CD4-positive, alpha-beta memory T cell (primary cell): ENCODE data around the gene TPGS1. TPM values are rescaled to one million over a fixed set of nuclear protein-coding genes. Genes with fewer than 3 reads are reported as not detected.

Experiments
- CTCF ChIA-PET: fragments of 350-600 bp; sonication (Branson Sonifier 250); formaldehyde crosslinking; loops from one replicate; lab custom pipeline; 2021; ENCODE audit warnings: inconsistent platforms; ENCODE audit not compliant: partially characterized antibody; lab: Charles Lee
- POLR2A ChIA-PET: fragments of 350-600 bp; sonication (Branson Sonifier 250); formaldehyde crosslinking; loops from one replicate; lab custom pipeline; 2021; ENCODE audit not compliant: partially characterized antibody; lab: Charles Lee
- DNase-seq, 5 donors: peaks; one replicate each; pipeline versions ENCODE4 v3.0.0 to v3.0.0-alpha.2; 2020 to 2022; ENCODE audit warnings: mixed read lengths in 1 of 5
- H3K27ac ChIP-seq: one replicate; pipeline ENCODE4 v1.7.0; 2013; ENCODE audit warnings: low read depth, low read length
- H3K27me3 ChIP-seq: 2 replicates; pipeline ENCODE4 v1.7.0; 2013; ENCODE audit warnings: mild to moderate bottlenecking, low read length, moderate library complexity; ENCODE audit not compliant: insufficient read depth
- H3K36me3 ChIP-seq: 2 replicates; pipeline ENCODE4 v1.7.0; 2013; ENCODE audit warnings: mild to moderate bottlenecking, low read length, moderate library complexity; ENCODE audit not compliant: insufficient read depth
- H3K4me1 ChIP-seq: 2 replicates; pipeline ENCODE4 v1.7.0; 2013; ENCODE audit warnings: mild to moderate bottlenecking, low read length, moderate library complexity; ENCODE audit not compliant: insufficient read depth
- H3K4me3 ChIP-seq, 2 donors: one replicate each; pipeline ENCODE4 v1.7.0; 2013; ENCODE audit warnings: low read length in 2 of 2, mild to moderate bottlenecking in 1 of 2
- H3K9me3 ChIP-seq, 2 donors: one replicate each; pipeline ENCODE4 v1.7.0; 2013; ENCODE audit warnings: low read length in 2 of 2, control low read depth in 1 of 2; ENCODE audit not compliant: control insufficient read depth in 1 of 2
- H3K27ac Mint-ChIP-seq, 7 donors: one replicate each; pipeline ENCODE4 v1.8.0; 2020 to 2021; ENCODE audit warnings: mixed read lengths in 7 of 7, mild to moderate bottlenecking in 6 of 7, inconsistent platforms in 3 of 7, moderate library complexity in 3 of 7
- H3K27me3 Mint-ChIP-seq, 2 donors: one replicate each; pipeline ENCODE4 v1.8.0; 2020 to 2021; ENCODE audit warnings: mixed read lengths in 2 of 2
- H3K36me3 Mint-ChIP-seq, 2 donors: one replicate each; pipeline ENCODE4 v1.8.0; 2020 to 2021; ENCODE audit warnings: mixed read lengths in 2 of 2, inconsistent platforms in 1 of 2, mild to moderate bottlenecking in 1 of 2
- H3K4me1 Mint-ChIP-seq, 4 donors: one replicate each; pipeline ENCODE4 v1.8.0; 2020 to 2021; ENCODE audit warnings: mixed read lengths in 4 of 4, mild to moderate bottlenecking in 1 of 4
- H3K4me3 Mint-ChIP-seq, 8 donors: one replicate each; pipeline ENCODE4 v1.8.0; 2020 to 2021; ENCODE audit warnings: mixed read lengths in 8 of 8, mild to moderate bottlenecking in 7 of 8, moderate library complexity in 6 of 8, inconsistent platforms in 3 of 8
- H3K9me3 Mint-ChIP-seq, 8 donors: one replicate each; pipeline ENCODE4 v1.8.0; 2020 to 2021; ENCODE audit warnings: mixed read lengths in 8 of 8, mild to moderate bottlenecking in 5 of 8, inconsistent platforms in 3 of 8, moderate library complexity in 1 of 8
- intact Hi-C: fragments of 100-400 bp; cut with micrococcal nuclease; formaldehyde crosslinking; loops from one replicate; pipeline ENCODE4 v1.15.1; 2023
- polyA plus RNA-seq, 2 donors: library from polyadenylated mRNA; unstranded; fragments of 300-500 nt; fragmentation: Illumina TruSeq; gene quantifications; one replicate each; pipeline ENCODE4 v1.2.3, GENCODE V29; 2021
- total RNA-seq, 2 experiments: library from RNA; stranded (reverse); gene quantifications; one replicate each; pipeline ENCODE4 v1.2.3, GENCODE V29; 2021

The TPGS1 gene
- total and polyA plus RNA-seq, 4 experiments from 2014 or later: 22.2 to 37.6 (median 31.9) TPM

DNA sequence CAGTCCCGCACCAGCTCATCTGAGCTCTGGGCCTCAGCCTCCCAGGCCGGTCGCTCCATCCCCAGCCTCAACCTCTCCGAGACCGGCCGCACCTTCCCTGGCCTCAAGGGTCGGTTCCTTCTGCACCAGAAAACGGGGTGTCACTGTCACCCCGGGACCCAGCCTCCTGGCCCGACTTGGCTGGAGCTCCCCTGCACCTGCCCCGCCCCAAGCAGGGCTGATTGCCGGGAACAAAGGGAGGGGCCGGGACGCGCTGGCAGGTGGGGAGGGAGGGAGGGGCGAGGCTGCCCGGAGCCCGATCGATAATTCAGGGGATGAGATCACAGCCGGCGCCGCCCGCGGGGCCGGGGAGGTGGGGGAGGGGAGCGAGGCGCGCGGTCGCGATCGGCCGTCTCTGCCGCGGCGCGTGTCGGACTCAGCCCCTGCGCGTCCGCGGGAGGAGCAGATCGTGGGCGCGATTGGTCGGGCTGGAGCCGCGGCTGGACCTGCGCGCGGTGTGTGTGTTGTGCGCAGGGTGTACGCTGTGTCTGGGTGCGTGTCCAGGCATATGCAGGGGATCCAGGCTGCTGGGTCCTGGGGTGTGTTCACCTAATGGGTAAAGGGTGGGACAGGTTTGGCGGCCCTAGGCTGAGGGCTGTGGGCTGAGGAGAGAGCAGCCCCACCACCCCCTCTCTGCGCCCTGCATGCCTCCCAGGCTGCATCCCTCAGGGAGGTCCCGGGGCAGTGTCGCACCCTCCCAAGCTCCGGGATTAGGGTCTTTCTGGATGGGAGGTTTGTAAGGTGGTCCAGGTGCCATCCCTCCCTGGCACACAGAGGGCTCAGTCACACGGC, 45.4 kb upstream of the TPGS1 start:
- H3K4me3 Mint-ChIP-seq: peak overlapping the region; percentile 42 to 80 (median 63)
- H3K4me1 Mint-ChIP-seq: peaks cover 2 to 11% (median 4%) of the 10 kb centered on the region in 4 donors
- CTCF ChIA-PET: no interaction called here
- intact Hi-C loops: no loop called here
- H3K27me3 Mint-ChIP-seq: peaks cover 8 to 17% of the 10 kb centered on the region in 2 donors
- H3K4me3 ChIP-seq: no peak overlapping the region
- POLR2A ChIA-PET: no interaction called here
- H3K27ac Mint-ChIP-seq: no peak overlapping the region
- H3K36me3 ChIP-seq: no peaks in the 10 kb centered on the region
- DNase-seq: no peak
- H3K27ac ChIP-seq: no peak overlapping the region
- H3K4me1 ChIP-seq: no peaks in the 10 kb centered on the region
- H3K27me3 ChIP-seq: peaks cover 13% of the 10 kb centered on the region
- H3K9me3 ChIP-seq: no peaks in the 10 kb centered on the region
- H3K9me3 Mint-ChIP-seq: no peaks in the 10 kb centered on the region
- no peaks in the 10 kb centered on the region for H3K36me3 Mint-ChIP-seq

DNA sequence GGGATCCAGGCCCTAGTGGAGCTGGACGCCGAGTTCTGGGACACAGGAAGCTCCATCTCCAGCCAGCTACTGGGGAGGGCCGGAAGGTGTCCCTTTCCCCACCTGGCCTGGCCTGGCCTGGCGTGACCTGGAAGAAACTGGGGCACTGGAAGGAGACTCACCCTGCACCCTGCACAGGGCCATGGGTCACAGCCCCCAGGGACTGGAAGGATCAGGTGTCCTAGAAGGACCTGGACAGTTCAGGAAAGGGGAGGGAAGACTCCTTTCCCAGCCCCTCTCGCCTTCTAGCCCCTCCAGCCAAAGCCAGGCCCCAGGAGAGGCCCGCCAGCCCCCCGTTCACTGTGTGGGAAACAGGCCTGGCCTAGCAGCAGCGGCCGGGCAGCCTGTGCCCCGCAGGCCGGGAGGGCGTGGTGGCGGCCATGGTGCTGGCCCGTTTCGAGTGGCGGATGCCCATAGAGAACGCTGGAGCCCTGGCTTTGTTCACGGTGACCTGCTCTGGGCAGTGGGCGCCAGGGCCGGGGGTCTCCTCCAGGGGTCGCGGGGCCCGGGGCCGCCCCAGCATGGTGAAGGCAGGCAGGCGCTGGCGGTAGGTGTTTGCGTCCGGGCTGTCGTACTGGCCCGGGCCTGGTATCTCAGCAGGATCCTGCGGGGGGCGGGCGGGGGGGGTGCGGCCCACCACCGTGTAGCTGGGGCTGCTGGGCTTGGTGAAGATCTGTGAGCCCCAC, 43.7 kb upstream of the TPGS1 start:
- Mint-ChIP-seq H3K9me3 (no peaks in the 10 kb centered on the region), H3K27ac (no peak overlapping the region), H3K36me3 (no peaks in the 10 kb centered on the region), H3K27me3 (peaks cover 8 to 13% of the 10 kb centered on the region in 2 donors), H3K4me1 (peaks cover 2 to 11% (median 4%) of the 10 kb centered on the region in 4 donors), H3K4me3 (no peak overlapping the region)
- POLR2A ChIA-PET: no interaction called here
- Histone ChIP-seq H3K4me3 (no peak overlapping the region), H3K27me3 (peaks cover 13% of the 10 kb centered on the region), H3K27ac (no peak overlapping the region), H3K36me3 (no peaks in the 10 kb centered on the region), H3K4me1 (no peaks in the 10 kb centered on the region), H3K9me3 (no peaks in the 10 kb centered on the region)
- intact Hi-C loops: no loop called here
- no peak for DNase-seq
- CTCF ChIA-PET: no interaction called here

DNA sequence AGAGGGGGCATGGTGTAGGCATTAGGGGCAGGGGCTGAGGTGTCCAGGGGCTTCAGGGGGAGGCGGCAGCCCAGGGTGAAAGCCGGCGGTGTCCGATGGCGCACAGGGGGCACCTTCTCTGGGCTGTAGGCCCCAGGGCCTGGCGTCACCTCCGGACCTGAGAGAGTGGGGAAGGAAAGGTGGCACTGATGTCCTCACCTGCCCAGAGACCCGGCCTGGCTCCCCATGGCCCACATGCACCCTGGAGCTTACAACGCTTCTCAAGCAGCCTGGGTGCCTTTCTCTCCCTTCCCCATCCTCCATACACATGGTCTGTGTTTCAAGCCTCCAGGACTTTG, 43.1 kb upstream of the TPGS1 start:
- intact Hi-C loops: no loop called here
- no peak overlapping the region for H3K27ac ChIP-seq
- H3K27me3 ChIP-seq: peaks cover 13% of the 10 kb centered on the region
- H3K9me3 Mint-ChIP-seq: no peaks in the 10 kb centered on the region
- no peaks in the 10 kb centered on the region for H3K36me3 ChIP-seq
- H3K27ac Mint-ChIP-seq: no peak overlapping the region
- ChIA-PET POLR2A (no interaction called here), CTCF (no interaction called here)
- H3K4me3 Mint-ChIP-seq: no peak overlapping the region
- peaks cover 8 to 13% of the 10 kb centered on the region in 2 donors for H3K27me3 Mint-ChIP-seq
- H3K36me3 Mint-ChIP-seq: no peaks in the 10 kb centered on the region
- DNase-seq: no peak
- H3K4me1 Mint-ChIP-seq: peaks cover 2 to 11% (median 4%) of the 10 kb centered on the region in 4 donors
- no peaks in the 10 kb centered on the region for H3K9me3 ChIP-seq
- H3K4me3 ChIP-seq: no peak overlapping the region
- H3K4me1 ChIP-seq: no peaks in the 10 kb centered on the region

DNA sequence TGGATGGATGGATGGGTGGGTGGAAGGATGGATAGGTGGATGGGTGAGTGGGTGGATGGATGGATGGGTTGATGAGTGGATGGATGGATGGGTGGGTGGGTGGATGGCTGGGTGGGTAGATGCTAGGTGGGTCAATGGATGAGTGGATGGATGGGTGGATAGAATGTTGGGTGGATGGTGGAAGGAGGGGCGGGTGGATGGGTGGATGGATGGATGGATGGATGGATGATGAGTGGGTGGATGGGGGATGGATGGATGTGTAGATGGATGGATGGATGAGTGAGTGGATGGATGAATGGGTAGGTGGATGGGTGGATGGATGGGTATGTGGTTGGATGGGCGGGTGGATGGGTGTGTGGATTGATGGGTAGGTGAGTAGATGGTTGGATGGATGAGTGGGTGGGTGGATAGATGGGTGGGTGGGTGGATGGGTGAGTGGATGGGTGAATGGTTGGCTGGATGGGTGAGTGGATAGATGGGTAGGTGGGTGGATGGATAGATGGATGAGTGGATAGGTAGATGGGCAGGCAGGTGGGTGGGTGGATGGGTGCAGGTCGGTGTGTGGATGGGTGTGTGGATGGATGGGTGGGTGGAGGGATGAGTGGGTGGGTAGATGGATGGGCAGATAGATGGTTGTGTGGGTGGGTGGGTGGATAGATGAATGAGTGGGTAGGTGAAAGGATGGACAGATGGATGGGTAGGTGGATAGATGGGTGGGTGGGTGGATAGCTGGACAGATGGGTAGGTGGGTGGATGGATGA, 42.1 kb upstream of the TPGS1 start:
- H3K4me3 Mint-ChIP-seq: no peak overlapping the region
- no peaks in the 10 kb centered on the region for H3K9me3 Mint-ChIP-seq
- Histone ChIP-seq H3K4me1 (no peaks in the 10 kb centered on the region), H3K36me3 (no peaks in the 10 kb centered on the region), H3K9me3 (no peaks in the 10 kb centered on the region), H3K27me3 (peaks cover 7% of the 10 kb centered on the region), H3K4me3 (no peak overlapping the region), H3K27ac (no peak overlapping the region)
- H3K4me1 Mint-ChIP-seq: peaks cover 0 to 5% (median under 1%) of the 10 kb centered on the region in 4 donors
- no peak overlapping the region for H3K27ac Mint-ChIP-seq
- DNase-seq: no peak
- peaks cover 3 to 8% of the 10 kb centered on the region in 2 donors for H3K27me3 Mint-ChIP-seq
- CTCF ChIA-PET: no interaction called here
- intact Hi-C loops: no loop called here
- POLR2A ChIA-PET: no interaction called here
- H3K36me3 Mint-ChIP-seq: no peaks in the 10 kb centered on the region

DNA sequence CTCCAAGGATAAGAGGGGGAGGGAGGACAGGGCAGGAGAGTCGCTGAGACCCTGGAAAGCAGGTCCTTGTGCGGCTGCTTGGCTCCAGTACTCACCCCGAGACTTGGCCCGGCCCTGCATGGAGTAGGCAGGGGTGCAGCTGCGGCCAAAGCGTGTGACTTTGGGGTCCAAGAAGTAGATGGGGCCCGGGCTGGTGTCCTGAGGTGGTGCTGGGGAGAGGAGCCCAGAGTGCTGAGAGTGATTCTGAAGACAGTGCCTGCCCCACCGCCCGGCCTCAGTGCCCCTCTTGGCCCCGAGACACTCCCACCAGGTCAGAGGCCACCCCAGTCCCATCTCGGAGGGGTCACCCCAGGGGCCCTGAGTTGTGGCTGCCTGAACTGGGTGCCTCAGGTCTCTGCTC, 39.7 kb upstream of the TPGS1 start:
- peaks cover 0 to under 1% (median 0%) of the 10 kb centered on the region in 4 donors for H3K4me1 Mint-ChIP-seq
- H3K9me3 Mint-ChIP-seq: no peaks in the 10 kb centered on the region
- intact Hi-C loops: no loop called here
- no peak for DNase-seq
- no peak overlapping the region for H3K4me3 Mint-ChIP-seq
- CTCF ChIA-PET: no interaction called here
- H3K27ac ChIP-seq: no peak overlapping the region
- H3K27me3 ChIP-seq: peaks cover 2% of the 10 kb centered on the region
- H3K4me1 ChIP-seq: no peaks in the 10 kb centered on the region
- peaks cover 2 to 3% of the 10 kb centered on the region in 2 donors for H3K27me3 Mint-ChIP-seq
- H3K4me3 ChIP-seq: no peak overlapping the region
- no peaks in the 10 kb centered on the region for H3K9me3 ChIP-seq
- H3K36me3 ChIP-seq: no peaks in the 10 kb centered on the region
- H3K27ac Mint-ChIP-seq: no peak overlapping the region
- POLR2A ChIA-PET: no interaction called here
- no peaks in the 10 kb centered on the region for H3K36me3 Mint-ChIP-seq

DNA sequence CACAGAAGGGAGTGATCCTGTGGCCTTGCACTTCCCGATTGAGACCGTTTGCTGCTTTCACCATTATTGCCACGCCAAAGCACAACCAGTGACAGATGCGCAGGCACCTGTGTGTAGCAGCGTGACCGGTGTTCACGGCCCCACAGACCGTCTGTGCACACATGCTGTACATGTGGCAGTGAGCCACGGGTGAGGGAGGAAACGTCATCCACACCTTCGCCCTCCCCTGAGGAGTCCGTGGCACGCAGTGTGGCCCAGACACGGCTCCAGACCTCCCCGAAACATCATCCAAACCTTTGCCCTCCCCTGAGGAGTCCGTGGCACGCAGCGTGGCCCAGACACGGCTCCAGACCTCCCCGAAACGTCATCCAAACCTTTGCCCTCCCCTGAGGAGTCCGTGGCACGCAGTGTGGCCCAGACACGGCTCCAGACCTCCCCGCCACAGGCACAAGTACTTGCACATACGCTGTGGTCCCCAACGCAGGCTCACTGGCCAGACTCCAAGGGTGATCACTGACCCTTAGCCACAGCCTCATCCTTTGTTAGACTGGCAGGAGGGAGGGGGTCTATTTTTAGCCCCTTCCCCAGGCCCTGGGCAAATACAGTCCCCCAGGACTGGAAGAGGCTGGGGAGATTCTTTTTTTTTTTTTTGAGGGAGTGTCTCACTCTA, 38.6 kb upstream of the TPGS1 start:
- no peak overlapping the region for H3K4me3 ChIP-seq
- Mint-ChIP-seq H3K4me1 (no peaks in the 10 kb centered on the region), H3K4me3 (no peak overlapping the region), H3K27me3 (peaks cover 0 to 2% of the 10 kb centered on the region in 2 donors), H3K27ac (peak overlapping the region in 1 of 7 donors; percentile 81), H3K9me3 (no peaks in the 10 kb centered on the region), H3K36me3 (no peaks in the 10 kb centered on the region)
- H3K4me1 ChIP-seq: no peaks in the 10 kb centered on the region
- CTCF ChIA-PET: no interaction called here
- intact Hi-C loops: no loop called here
- H3K36me3 ChIP-seq: no peaks in the 10 kb centered on the region
- no peaks in the 10 kb centered on the region for H3K27me3 ChIP-seq
- DNase-seq: no peak
- H3K27ac ChIP-seq: no peak overlapping the region
- no peaks in the 10 kb centered on the region for H3K9me3 ChIP-seq
- POLR2A ChIA-PET: no interaction called here

DNA sequence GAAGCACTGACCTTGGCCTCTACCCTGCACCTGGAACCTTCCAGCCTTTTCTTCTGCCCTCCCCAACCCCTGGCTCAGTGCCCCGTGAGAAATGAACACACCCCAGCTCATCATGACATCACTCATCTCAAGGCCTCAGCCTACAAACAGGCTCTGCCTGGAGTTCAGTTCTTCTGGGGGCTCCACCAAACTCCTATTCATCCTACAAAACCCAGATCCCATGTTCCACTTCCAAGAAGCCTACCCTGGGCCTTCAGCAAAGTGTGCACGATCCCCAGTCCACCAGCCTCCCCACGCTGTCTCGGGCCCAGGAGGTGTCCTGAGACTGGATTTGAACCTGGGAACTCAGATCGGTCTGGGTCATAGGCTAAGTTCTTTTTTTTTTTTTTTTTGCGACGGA, 37.5 kb upstream of the TPGS1 start:
- Histone ChIP-seq H3K9me3 (no peaks in the 10 kb centered on the region), H3K4me1 (no peaks in the 10 kb centered on the region), H3K27me3 (no peaks in the 10 kb centered on the region), H3K4me3 (no peak overlapping the region), H3K27ac (no peak overlapping the region), H3K36me3 (no peaks in the 10 kb centered on the region)
- DNase-seq: no peak
- Mint-ChIP-seq H3K36me3 (no peaks in the 10 kb centered on the region), H3K4me3 (no peak overlapping the region), H3K27me3 (peaks cover 0 to 2% of the 10 kb centered on the region in 2 donors), H3K27ac (no peak overlapping the region), H3K4me1 (no peaks in the 10 kb centered on the region), H3K9me3 (no peaks in the 10 kb centered on the region)
- ChIA-PET CTCF (no interaction called here), POLR2A (no interaction called here)
- intact Hi-C loops: no loop called here
